GM23338 (cell line): ENCODE results near the gene RAB11FIP3. TPM values are rescaled to one million over a fixed set of nuclear protein-coding genes. Genes with fewer than 3 reads are reported as not detected.

ENCODE experiments used
- ATAC-seq: fragments of 200-7000 bp; cut with Tn5 transposase; 3 replicates; pipeline ENCODE4 v1.9.1; 2020
- DNase-seq: peaks from one replicate; pipeline ENCODE4 v3.0.0-alpha.2; 2015; ENCODE audit warnings: low spot score
- H2AFZ ChIP-seq: fragments of 200-600 bp; sonication (generic); 2 replicates; pipeline ENCODE4 v1.8.0; 2016; ENCODE audit warnings: antibody characterized with exemption, mild to moderate bottlenecking, moderate library complexity
- H3F3A ChIP-seq: fragments of 200-600 bp; sonication (generic); replicated peaks from 2 replicates; pipeline ENCODE4 v1.8.0; 2017; ENCODE audit warnings: antibody characterized with exemption, mixed run types, low read depth
- H3K27ac ChIP-seq: fragments of 200-600 bp; sonication (generic); 2 replicates; pipeline ENCODE4 v1.6.1; 2016; ENCODE audit warnings: low read depth
- H3K27me3 ChIP-seq: fragments of 200-600 bp; sonication (generic); 2 replicates; pipeline ENCODE4 v1.8.0; 2016; ENCODE audit warnings: mild to moderate bottlenecking, mixed run types, moderate library complexity; ENCODE audit not compliant: insufficient read depth
- H3K36me3 ChIP-seq: fragments of 200-600 bp; sonication (generic); 2 replicates; pipeline ENCODE4 v1.8.0; 2016; ENCODE audit warnings: mild to moderate bottlenecking; ENCODE audit not compliant: insufficient read depth
- H3K4me1 ChIP-seq: fragments of 200-600 bp; sonication (generic); 2 replicates; pipeline ENCODE4 v1.8.0; 2016; ENCODE audit warnings: mild to moderate bottlenecking, moderate library complexity; ENCODE audit not compliant: insufficient read depth
- H3K4me2 ChIP-seq: fragments of 200-600 bp; sonication (generic); 2 replicates; pipeline ENCODE4 v1.7.1; 2017; ENCODE audit warnings: mixed run types
- H3K4me3 ChIP-seq: fragments of 200-600 bp; sonication (generic); 2 replicates; pipeline ENCODE4 v1.6.1; 2016; ENCODE audit warnings: mixed run types
- H3K79me2 ChIP-seq: fragments of 200-600 bp; sonication (generic); replicated peaks from 2 replicates; pipeline ENCODE4 v1.8.0; 2017; ENCODE audit warnings: mild to moderate bottlenecking; ENCODE audit not compliant: insufficient read depth
- H3K9me2 ChIP-seq: fragments of 200-600 bp; sonication (generic); 2 replicates; pipeline ENCODE4 v1.8.0; 2017; ENCODE audit not compliant: insufficient read depth
- H4K20me1 ChIP-seq: fragments of 200-600 bp; sonication (generic); replicated peaks from 2 replicates; pipeline ENCODE4 v1.8.0; 2017; ENCODE audit warnings: mild to moderate bottlenecking; ENCODE audit not compliant: insufficient read depth
- H3K27ac Mint-ChIP-seq: 2 replicates; pipeline ENCODE4 v1.8.0; 2020; ENCODE audit warnings: inconsistent platforms, mild to moderate bottlenecking, moderate library complexity, mixed read lengths
- H3K27me3 Mint-ChIP-seq: 3 replicates; pipeline ENCODE4 v1.8.0; 2022; ENCODE audit warnings: low read depth, mild to moderate bottlenecking, moderate library complexity, mixed read lengths, inconsistent platforms; ENCODE audit not compliant: insufficient read depth, poor library complexity
- H3K36me3 Mint-ChIP-seq: 3 replicates; pipeline ENCODE4 v1.8.0; 2021; ENCODE audit warnings: low read depth, mild to moderate bottlenecking, inconsistent platforms, moderate library complexity, mixed read lengths
- H3K4me1 Mint-ChIP-seq: 3 replicates; pipeline ENCODE4 v1.8.0; 2020; ENCODE audit warnings: mild to moderate bottlenecking, inconsistent platforms, mixed read lengths
- H3K4me3 Mint-ChIP-seq: 3 replicates; pipeline ENCODE4 v1.8.0; 2021; ENCODE audit warnings: moderate library complexity, mild to moderate bottlenecking, inconsistent platforms, mixed read lengths
- H3K9me3 Mint-ChIP-seq: 3 replicates; pipeline ENCODE4 v1.8.0; 2020; ENCODE audit warnings: moderate library complexity, mild to moderate bottlenecking, inconsistent platforms, mixed read lengths
- CREB1 ChIP-seq: fragments of 250-450 bp; sonication (Bioruptor Pico); IDR thresholded peaks from 2 replicates; pipeline ENCODE4 v1.5.0; 2020; ENCODE audit warnings: low read depth, mild to moderate bottlenecking, moderate library complexity
- EZH2 ChIP-seq: fragments of 200-600 bp; sonication (generic); IDR thresholded peaks from one replicate; pipeline ENCODE4 v1.8.0; 2017; ENCODE audit warnings: antibody characterized with exemption, mild to moderate bottlenecking, low read depth; ENCODE audit not compliant: unreplicated experiment
- EZH2phosphoT487 ChIP-seq: fragments of 200-600 bp; sonication (generic); IDR thresholded peaks from one replicate; pipeline ENCODE4 v1.8.1; 2018; ENCODE audit warnings: antibody characterized with exemption; ENCODE audit not compliant: unreplicated experiment
- JUNB ChIP-seq: IDR thresholded peaks from one replicate; pipeline ENCODE4 v1.6.1; 2016; ENCODE audit warnings: antibody characterized with exemption; ENCODE audit not compliant: unreplicated experiment
- NANOG ChIP-seq: IDR thresholded peaks from 2 replicates; pipeline ENCODE4 v1.6.1; 2016; ENCODE audit warnings: antibody characterized with exemption, borderline replicate concordance
- POLR2AphosphoS5 ChIP-seq: IDR thresholded peaks from 2 replicates; pipeline ENCODE4 v1.6.1; 2016; ENCODE audit warnings: antibody characterized with exemption, low read depth
- STAT1 ChIP-seq: IDR thresholded peaks from one replicate; pipeline ENCODE4 v1.6.1; 2016; ENCODE audit warnings: antibody characterized with exemption; ENCODE audit not compliant: unreplicated experiment
- ZNF114 ChIP-seq: fragments of 250-450 bp; sonication (Bioruptor Pico); IDR thresholded peaks from 2 replicates; pipeline ENCODE4 v1.5.0; 2020; ENCODE audit warnings: mild to moderate bottlenecking, moderate library complexity
- ZNF331 ChIP-seq: fragments of 250-450 bp; sonication (Bioruptor Pico); IDR thresholded peaks from 2 replicates; pipeline ENCODE4 v1.5.0; 2020; ENCODE audit warnings: low read depth, mild to moderate bottlenecking, moderate library complexity
- ZNF462 ChIP-seq: fragments of 250-450 bp; sonication (Bioruptor Pico); IDR thresholded peaks from 2 replicates; pipeline ENCODE4 v1.5.0; 2020; ENCODE audit warnings: mild to moderate bottlenecking, moderate library complexity
- polyA plus RNA-seq: library from polyadenylated mRNA; unstranded; fragments of >200 nt; fragmentation: Nextera tagmentation; extraction: Ambion mirVana; gene quantifications from 2 replicates; pipeline ENCODE4 v1.2.1, GENCODE V29; 2016
- total RNA-seq: library from RNA; depleted of rRNA; stranded (reverse); fragments of >200 nt; shearing (Covaris generic); gene quantifications from 2 replicates; pipeline ENCODE4 v1.2.3, GENCODE V29; 2014
- TF ChIP-seq, protein P1 (sequence below), 2 experiments: fragments of 200-600 bp in 1 of 2; sonication (generic) in 1 of 2; conservative IDR thresholded peaks; 2 replicates each; pipeline versions ENCODE4 v1.5.1 to v1.6.1; 2016 to 2017; ENCODE audit warnings: antibody characterized with exemption in 2 of 2, low read depth in 2 of 2, mild to moderate bottlenecking in 2 of 2, moderate library complexity in 1 of 2
- TF ChIP-seq, protein P2 (sequence below): IDR thresholded peaks from 2 replicates; pipeline ENCODE4 v1.6.1; 2016; ENCODE audit warnings: antibody characterized with exemption
- TF ChIP-seq, protein P3 (sequence below): IDR thresholded peaks from one replicate; pipeline ENCODE4 v1.6.1; 2018; ENCODE audit warnings: antibody characterized with exemption; ENCODE audit not compliant: unreplicated experiment

RAB11FIP3 gene
- total and polyA plus RNA-seq, 2 experiments from 2014 or later = 3.2 to 29.2 TPM

DNA sequence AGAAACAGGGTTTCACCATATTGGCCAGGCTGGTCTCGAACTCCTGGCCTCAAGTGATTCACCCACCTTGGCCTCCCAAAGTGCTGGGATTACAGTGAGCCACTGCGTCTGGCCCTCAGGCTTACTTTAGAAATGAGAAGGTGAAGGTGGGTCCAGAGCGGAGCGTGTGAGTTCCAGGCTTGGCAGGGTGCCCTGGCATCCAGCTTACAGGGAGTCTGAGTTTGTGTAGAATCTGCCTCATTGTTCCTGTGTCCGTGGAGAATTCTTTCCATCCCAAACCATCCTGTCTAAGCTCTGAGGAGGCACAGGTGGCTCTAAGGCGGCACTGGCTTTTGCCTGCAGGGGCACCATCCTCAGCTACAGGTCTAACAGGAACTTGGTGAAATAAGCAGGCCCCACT is 50.6 kb downstream of the RAB11FIP3 start:
- H3K27ac Mint-ChIP-seq = no peak overlapping the region
- Histone ChIP-seq H3K27ac (no peak overlapping the region), H3K4me1 (peaks cover 6% of the 10 kb centered on the region), H4K20me1 (no peaks in the 10 kb centered on the region; the same call in 1 of the 2 replicates), H3K4me2 (no peak overlapping the region), H3K79me2 (no peaks in the 10 kb centered on the region), H3K36me3 (no peaks in the 10 kb centered on the region), H3K4me3 (no peak overlapping the region), H2AFZ (no peak overlapping the region), H3F3A (0 out of 2 replicates have a peak, but pooled peaks cover 4% of the 10 kb centered on the region), H3K9me2 (no peaks in the 10 kb centered on the region), H3K27me3 (no peaks in the 10 kb centered on the region)
- peaks cover 32% of the 10 kb centered on the region for H3K4me1 Mint-ChIP-seq
- H3K36me3 Mint-ChIP-seq = peaks cover 3% of the 10 kb centered on the region; the same call in 1 of the 3 replicates
- ATAC-seq (no peak), DNase-seq (no peak)
- peaks cover 20% of the 10 kb centered on the region for H3K27me3 Mint-ChIP-seq
- TF ChIP-seq JUNB = no peak
- no peak for TF ChIP-seq NANOG
- no peak for TF ChIP-seq EZH2
- TF ChIP-seq, protein P1, sequence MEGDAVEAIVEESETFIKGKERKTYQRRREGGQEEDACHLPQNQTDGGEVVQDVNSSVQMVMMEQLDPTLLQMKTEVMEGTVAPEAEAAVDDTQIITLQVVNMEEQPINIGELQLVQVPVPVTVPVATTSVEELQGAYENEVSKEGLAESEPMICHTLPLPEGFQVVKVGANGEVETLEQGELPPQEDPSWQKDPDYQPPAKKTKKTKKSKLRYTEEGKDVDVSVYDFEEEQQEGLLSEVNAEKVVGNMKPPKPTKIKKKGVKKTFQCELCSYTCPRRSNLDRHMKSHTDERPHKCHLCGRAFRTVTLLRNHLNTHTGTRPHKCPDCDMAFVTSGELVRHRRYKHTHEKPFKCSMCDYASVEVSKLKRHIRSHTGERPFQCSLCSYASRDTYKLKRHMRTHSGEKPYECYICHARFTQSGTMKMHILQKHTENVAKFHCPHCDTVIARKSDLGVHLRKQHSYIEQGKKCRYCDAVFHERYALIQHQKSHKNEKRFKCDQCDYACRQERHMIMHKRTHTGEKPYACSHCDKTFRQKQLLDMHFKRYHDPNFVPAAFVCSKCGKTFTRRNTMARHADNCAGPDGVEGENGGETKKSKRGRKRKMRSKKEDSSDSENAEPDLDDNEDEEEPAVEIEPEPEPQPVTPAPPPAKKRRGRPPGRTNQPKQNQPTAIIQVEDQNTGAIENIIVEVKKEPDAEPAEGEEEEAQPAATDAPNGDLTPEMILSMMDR (conservative IDR thresholded peaks at IDR 0.05; ENCODE audit: low read depth in 2 of 2) = no peak
- no peak for TF ChIP-seq ZNF331
- TF ChIP-seq, protein P2, sequence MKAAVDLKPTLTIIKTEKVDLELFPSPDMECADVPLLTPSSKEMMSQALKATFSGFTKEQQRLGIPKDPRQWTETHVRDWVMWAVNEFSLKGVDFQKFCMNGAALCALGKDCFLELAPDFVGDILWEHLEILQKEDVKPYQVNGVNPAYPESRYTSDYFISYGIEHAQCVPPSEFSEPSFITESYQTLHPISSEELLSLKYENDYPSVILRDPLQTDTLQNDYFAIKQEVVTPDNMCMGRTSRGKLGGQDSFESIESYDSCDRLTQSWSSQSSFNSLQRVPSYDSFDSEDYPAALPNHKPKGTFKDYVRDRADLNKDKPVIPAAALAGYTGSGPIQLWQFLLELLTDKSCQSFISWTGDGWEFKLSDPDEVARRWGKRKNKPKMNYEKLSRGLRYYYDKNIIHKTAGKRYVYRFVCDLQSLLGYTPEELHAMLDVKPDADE = no peak
- TF ChIP-seq, protein P3, sequence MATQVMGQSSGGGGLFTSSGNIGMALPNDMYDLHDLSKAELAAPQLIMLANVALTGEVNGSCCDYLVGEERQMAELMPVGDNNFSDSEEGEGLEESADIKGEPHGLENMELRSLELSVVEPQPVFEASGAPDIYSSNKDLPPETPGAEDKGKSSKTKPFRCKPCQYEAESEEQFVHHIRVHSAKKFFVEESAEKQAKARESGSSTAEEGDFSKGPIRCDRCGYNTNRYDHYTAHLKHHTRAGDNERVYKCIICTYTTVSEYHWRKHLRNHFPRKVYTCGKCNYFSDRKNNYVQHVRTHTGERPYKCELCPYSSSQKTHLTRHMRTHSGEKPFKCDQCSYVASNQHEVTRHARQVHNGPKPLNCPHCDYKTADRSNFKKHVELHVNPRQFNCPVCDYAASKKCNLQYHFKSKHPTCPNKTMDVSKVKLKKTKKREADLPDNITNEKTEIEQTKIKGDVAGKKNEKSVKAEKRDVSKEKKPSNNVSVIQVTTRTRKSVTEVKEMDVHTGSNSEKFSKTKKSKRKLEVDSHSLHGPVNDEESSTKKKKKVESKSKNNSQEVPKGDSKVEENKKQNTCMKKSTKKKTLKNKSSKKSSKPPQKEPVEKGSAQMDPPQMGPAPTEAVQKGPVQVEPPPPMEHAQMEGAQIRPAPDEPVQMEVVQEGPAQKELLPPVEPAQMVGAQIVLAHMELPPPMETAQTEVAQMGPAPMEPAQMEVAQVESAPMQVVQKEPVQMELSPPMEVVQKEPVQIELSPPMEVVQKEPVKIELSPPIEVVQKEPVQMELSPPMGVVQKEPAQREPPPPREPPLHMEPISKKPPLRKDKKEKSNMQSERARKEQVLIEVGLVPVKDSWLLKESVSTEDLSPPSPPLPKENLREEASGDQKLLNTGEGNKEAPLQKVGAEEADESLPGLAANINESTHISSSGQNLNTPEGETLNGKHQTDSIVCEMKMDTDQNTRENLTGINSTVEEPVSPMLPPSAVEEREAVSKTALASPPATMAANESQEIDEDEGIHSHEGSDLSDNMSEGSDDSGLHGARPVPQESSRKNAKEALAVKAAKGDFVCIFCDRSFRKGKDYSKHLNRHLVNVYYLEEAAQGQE = no peak
- TF ChIP-seq CREB1 (CRISPR knock-in tag) = no peak
- TF ChIP-seq EZH2phosphoT487 = no peak
- no peak for TF ChIP-seq ZNF462 (CRISPR knock-in tag)
- TF ChIP-seq ZNF114 (CRISPR knock-in tag) = no peak
- TF ChIP-seq POLR2AphosphoS5 = no peak
- no peak for TF ChIP-seq STAT1
- no peaks in the 10 kb centered on the region for H3K9me3 Mint-ChIP-seq
- H3K4me3 Mint-ChIP-seq = no peak overlapping the region
